ENCODE data around the gene RAPGEF1.

The RAPGEF1 gene

GRCh38 chr9:131733541-131734061, 6.3 kb downstream of the RAPGEF1 start:
- peak overlapping the region; percentile 46 for H3K4me3 ChIP-seq (ENCODE audit: low read length)
- DNase-seq (ENCODE audit: low read depth, low spot score), result peak; percentile 92

DNA sequence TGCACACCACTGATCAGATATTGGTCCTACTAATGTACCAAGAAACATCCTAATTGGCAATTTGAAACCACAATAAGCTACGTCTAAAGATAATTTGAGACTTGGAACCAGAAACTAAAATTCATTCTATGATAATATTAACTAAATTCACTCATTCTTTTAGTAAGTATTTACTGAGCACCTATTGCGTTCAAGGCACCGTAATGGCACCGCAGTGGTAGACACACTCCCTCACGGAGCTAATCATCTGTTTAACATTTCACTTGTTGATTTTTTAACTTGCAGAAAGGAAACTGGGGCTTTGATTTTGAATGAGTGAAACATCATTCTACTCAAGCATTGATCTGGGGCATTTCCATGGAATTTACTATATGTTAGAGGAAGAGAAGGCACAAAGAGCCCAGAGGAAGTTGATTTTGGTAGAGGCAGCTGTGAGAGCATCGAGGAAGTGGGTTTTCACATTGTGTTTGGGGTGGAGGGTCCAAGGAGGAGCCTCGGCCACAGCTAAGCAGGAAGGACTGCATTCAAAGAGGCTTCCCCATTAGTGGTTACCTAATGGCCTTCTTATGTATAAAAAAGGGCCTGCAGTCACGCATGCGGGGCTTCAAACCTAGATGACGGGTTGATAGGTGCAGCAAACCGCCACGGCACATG, 7.1 kb downstream of the RAPGEF1 start:
- peak; percentile 93 for DNase-seq (ENCODE audit: low read depth, low spot score)
- H3K4me3 ChIP-seq (ENCODE audit: low read length), result peak overlapping the region; percentile 37

GRCh38 chr9:131732061-131732526, 7.8 kb downstream of the RAPGEF1 start:
- no peak for DNase-seq (ENCODE audit: low read depth, low spot score)
- H3K4me3 ChIP-seq (ENCODE audit: low read length), result peak overlapping the region; percentile 37

DNA sequence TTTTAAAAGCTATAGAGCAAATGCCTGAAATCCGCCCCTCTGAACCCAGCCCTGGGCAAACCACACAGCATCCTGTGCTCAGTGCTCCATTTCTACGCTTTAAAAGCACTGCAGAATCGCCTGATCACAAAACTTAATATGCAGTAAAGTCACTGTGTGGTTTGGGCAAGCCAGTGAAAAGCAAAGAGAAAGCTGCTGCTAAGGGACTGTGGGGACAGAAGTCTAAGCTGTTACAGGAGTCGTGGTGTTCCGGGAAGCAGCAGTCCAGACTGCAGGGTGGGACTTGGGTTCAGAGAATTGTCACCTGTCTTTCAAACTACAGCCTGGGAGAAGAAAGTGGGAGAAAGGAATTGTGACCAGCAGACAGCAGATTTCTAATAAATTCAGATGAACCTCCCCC, 8.2 kb downstream of the RAPGEF1 start:
- DNase-seq (ENCODE audit: low read depth, low spot score), result peak; percentile 85
- H3K4me3 ChIP-seq (ENCODE audit: low read length), result peak overlapping the region; percentile 37

GRCh38 chr9:131731237-131731636, 8.6 kb downstream of the RAPGEF1 start:
- H3K4me3 ChIP-seq (ENCODE audit: low read length), result peak overlapping the region; percentile 37
- DNase-seq (ENCODE audit: low read depth, low spot score), result no peak

- peak; percentile 85 for DNase-seq (ENCODE audit: low read depth, low spot score)
- H3K4me3 ChIP-seq (ENCODE audit: low read length), result peak overlapping the region; percentile 30
These were observed 10.9 kb downstream of the RAPGEF1 start for GRCh38 chr9:131728961-131729360.

GRCh38 chr9:131728546-131728910, 11.3 kb downstream of the RAPGEF1 start:
- no peak for DNase-seq (ENCODE audit: low read depth, low spot score)
- H3K4me3 ChIP-seq (ENCODE audit: low read length), result peak overlapping the region; percentile 30

DNA sequence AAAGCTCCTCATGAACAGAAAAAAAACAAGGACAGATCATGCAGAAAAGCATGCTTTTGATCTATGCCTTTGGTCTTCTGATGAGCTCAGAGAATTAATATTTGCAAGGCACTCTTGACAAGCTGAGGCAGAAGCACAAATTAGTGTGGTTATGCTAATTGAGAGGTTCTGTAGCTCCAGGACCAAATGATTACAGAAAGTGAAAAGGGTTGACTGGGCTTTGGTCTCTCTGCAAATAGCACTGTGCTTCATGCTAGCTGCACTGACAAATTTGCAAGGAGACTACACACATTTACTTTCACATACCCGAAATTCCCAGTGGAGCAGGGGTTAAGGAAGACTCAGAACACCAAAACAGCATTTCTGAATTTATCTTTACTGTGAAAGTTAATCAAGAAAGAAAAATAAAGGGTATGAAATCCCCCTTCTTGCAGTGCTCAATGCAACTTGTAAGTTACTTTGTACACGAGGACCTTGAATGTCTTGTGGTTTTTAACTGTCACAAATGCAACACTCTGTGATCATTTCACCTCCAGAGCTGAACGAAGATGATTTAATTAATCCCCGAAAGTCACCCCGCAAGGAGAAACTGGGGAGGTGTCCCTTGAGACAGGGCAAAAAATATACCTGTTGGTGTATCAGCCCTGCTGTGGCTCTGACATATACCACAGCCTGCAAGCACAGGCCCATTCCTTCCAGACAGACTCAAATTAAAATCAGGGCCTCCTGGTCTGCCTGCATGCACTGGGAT, 11.9 kb downstream of the RAPGEF1 start:
- H3K4me3 ChIP-seq (ENCODE audit: low read length), result peak overlapping the region; percentile 30
- DNase-seq (ENCODE audit: low read depth, low spot score), result peak; percentile 60

DNA sequence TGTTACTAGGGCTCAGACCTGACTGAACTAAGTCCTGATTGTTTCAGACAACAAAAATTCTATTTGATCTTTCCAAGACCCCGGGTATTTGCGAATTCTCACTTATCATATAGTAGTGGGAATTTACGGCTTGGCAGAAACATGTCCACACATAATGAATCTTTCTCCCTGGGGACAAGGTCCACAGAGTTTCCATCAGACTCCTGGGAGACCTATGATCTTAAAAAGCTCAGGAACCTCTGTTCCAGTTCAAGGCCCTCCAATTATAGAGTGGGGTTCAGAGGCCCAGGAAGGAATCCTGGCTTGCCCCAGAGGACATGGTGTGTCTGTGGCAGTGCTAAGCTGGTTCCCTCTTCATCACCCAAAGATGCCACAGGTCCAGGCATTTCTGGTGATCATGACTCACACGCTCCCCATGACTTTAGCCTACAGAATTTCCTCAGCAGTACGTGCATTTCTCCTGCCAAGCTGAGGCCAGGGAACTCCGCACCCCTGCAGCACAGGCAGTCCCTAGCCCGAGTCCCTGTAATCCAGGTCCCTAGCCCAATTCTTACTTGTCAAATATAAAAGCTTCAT, 12.6 kb downstream of the RAPGEF1 start:
- no peak for DNase-seq (ENCODE audit: low read depth, low spot score)
- no peak overlapping the region; the same call in 1 of the 2 replicates for H3K4me3 ChIP-seq (ENCODE audit: low read length)

DNA sequence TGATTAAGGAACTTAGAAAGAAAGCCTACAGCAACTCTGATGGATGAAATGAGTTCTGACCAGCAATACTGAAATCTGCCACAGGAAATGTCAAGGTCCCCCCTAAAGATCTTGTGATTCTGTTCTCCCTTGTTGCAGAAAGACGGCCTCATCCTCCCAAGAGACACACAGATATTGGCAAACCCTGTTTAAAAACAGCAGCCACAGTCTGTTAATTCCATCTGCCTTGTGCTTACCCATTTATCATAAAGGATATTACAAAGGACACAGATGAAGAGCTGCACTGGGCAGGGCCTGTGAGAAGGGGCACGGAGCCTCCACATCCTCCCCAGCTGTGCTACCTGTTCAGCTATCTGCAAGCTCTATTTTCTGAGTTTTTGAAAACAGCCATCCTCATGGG, 15.2 kb downstream of the RAPGEF1 start:
- peak; percentile 44 for DNase-seq (ENCODE audit: low read depth, low spot score)
- H3K4me3 ChIP-seq (ENCODE audit: low read length), result no peak overlapping the region

DNA sequence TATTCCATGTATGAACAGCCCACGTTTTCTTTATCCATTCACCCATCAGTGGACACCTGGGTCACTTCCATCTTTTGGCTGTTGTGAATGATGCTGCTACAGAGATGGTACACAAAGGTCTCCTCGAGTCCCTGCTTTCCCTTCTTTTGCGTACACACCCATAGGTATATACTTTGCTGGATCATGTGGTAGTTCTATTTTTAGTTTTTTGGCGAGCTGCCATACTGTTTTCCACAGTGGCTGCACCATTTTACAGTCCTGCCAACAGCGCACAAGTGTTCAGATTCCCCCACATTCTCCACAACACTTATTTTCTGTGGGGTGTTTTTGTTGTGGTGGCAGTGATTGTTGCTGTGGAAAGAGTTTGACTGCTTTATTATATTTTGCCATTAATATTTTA, 16.2 kb downstream of the RAPGEF1 start:
- H3K4me3 ChIP-seq (ENCODE audit: low read length), result no peak overlapping the region
- DNase-seq (ENCODE audit: low read depth, low spot score), result no peak

DNA sequence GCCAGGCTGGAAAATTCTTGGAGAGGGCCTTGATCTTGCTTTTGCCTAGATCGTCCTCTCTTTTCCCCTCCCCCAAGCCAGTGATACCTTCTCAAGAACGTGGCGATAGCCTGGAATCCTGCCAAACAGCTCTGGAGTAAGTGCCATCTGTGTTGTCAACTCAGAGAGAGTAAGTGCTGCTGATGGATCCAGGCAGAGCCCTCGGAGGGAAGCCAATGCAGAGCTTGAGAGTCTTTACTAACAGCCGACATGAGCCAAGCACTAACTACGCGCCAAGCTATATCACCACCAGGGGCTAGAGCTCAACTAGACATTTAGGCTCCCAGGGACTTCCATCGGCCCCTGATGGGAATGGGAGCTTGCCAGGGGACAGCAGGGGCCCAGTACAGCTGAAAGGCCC, 17.6 kb downstream of the RAPGEF1 start:
- DNase-seq (ENCODE audit: low read depth, low spot score), result peak; percentile 48
- H3K4me3 ChIP-seq (ENCODE audit: low read length), result no peak overlapping the region

DNA sequence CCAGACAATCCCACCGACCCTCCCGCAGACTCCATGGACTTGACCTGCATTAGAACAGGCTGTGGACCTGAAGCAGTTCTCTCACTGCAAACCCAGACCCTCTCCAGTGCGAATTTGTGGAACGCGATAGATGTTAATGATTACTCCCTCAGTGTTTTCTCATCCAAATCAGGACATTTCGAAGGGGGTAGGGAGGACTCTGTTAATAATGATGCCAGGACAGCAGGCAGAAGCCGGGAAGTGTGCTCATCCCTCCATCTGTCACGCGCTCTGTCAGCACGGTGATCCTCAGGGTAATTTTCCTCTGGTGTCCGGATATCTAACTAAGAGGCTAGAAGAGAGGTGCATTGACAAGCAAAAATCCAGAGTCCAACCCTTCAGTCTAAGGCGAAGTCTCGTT, 18.8 kb downstream of the RAPGEF1 start:
- no peak overlapping the region for H3K4me3 ChIP-seq (ENCODE audit: low read length)
- DNase-seq (ENCODE audit: low read depth, low spot score), result no peak

DNA sequence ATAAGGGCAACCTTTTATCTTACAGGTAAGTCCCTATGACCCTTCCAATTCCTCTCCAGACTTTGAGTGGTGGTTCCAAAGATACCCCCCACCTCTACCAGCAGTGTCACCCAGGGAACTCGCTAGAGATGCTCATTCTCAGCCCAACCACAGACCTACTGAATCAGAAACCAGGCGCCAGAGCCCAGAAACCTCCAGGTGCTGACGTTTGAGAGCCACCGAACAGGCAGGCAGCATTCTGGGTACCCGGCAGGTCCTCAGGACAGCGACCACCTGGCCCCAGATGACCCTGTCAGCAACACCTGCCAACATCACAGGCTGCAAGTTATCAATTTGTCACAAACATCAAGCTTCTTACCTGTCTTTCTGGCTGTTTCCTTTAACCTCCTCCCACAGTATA, 19.5 kb downstream of the RAPGEF1 start:
- DNase-seq (ENCODE audit: low read depth, low spot score), result no peak
- no peak overlapping the region for H3K4me3 ChIP-seq (ENCODE audit: low read length)

DNA sequence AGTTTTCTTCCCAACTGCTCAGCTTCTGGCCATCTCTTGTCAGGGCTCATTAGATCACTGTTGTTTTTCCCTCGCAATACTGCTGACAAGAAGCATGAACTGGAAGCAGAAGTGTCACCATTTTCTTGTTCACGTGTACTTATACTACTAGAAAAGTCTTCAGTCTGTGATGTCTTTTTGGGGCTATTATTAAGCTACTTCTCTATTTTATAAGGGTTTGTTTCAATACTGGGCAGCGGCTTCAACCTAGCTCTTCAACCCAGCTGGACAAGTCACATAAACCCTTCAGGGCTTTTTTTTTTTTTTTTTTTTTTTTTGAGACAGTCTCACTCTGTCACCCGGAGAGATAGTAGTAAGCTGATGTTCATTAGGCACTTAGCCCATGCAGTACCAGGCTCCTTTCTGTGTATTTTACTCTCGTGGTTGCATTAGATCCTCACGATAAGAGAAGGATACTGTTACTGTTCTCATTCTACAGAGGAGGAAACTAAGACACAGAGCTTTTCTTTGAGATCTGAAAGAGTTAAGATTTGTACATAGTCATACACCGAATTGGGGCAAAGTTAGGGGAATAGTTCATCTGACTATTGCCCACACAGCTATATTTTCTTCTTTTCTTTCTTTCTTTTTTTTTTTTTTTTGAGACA, 20.5 kb downstream of the RAPGEF1 start:
- H3K4me3 ChIP-seq (ENCODE audit: low read length), result no peak overlapping the region
- DNase-seq (ENCODE audit: low read depth, low spot score), result no peak

- H3K4me3 ChIP-seq (ENCODE audit: low read length), result no peak overlapping the region
- no peak for DNase-seq (ENCODE audit: low read depth, low spot score)
These were observed 22.0 kb downstream of the RAPGEF1 start for GRCh38 chr9:131717719-131718460.

DNA sequence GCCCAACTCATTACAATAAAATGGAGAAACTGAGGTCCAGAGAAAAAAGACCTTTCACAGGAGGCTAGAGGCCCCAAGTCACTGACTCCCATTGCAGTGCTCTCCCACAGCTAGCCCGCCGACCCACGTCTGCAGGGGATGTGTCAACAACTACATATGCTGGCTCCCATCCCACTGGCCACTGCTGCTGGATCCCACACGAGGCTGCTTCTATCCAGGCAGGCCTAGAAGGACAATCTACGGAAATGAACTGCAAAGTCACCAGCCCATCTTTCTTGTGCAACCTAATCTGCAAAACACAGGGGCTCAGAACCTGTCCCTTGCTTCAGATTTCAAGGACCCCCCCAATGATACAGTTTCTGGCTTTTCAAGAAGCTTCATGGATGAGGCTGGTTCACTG, 24.0 kb downstream of the RAPGEF1 start:
- no peak for DNase-seq (ENCODE audit: low read depth, low spot score)
- no peak overlapping the region for H3K4me3 ChIP-seq (ENCODE audit: low read length)

DNA sequence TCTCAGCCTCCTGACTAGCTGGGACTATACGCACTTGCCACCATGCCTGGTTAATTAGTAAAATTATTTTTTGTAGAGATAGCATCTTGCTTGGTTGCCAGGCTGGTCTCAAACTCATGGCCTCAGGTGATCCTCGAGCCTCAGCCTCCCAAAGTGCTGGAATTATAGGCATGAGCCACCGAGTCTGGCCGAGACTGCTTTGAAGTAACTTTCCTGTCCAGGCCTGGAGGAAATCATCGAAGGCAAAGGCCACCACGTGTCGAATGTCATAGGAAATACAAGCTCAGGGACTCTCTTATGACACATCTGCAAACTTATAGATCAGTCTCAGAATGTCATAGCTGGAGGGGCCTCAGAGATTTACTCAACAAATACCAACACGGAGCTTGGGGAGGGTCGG, 25.1 kb downstream of the RAPGEF1 start:
- no peak for DNase-seq (ENCODE audit: low read depth, low spot score)

DNA sequence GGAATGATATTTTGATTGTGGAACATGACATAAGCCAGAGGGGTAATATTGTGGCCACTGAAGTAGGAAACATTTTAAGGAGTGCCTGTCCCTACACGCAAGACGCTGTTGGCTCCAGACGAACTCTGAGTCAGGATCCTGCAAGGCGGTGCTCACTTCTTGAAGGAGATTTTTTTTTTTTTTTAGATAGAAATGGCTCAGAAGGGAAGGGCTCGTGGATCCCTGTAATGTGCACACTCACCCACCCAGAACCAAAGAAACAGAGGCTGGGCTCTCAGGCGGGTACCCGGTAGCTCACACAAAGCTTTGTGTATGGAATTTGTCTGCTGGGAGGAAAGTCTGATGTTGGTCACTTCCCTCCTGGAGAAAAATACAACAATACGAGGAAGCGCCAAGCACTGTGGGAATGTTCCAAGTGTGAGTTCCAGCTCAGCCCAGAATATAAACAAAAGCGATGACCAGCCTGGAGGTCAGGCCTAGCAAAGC, 25.7 kb downstream of the RAPGEF1 start:
- no peak overlapping the region for H3K4me3 ChIP-seq (ENCODE audit: low read length)
- DNase-seq (ENCODE audit: low read depth, low spot score), result no peak

More for the DNA sequence above, 25.1 kb downstream of the RAPGEF1 start:
- no peak overlapping the region for H3K4me3 ChIP-seq (ENCODE audit: low read length)
